GM23248 (cell line): ENCODE data around the gene ZNF770. TPM values are rescaled to one million over a fixed set of nuclear protein-coding genes. Genes with fewer than 3 reads are reported as not detected.
"Not testable (repeated sequence)": the region's sequence is repeated elsewhere in the genome, so short reads cannot be mapped to it uniquely, and the experiment has no call there.

Source experiments
- DNase-seq: peaks from one replicate; pipeline ENCODE4 v3.0.0-alpha.2; 2015
- H2AFZ ChIP-seq: fragments of 200-600 bp; sonication (generic); 2 replicates; pipeline ENCODE4 v1.6.1; 2016; ENCODE audit warnings: antibody characterized with exemption
- H3F3A ChIP-seq: fragments of 200-600 bp; sonication (generic); 2 replicates; pipeline ENCODE4 v1.6.1; 2016; ENCODE audit warnings: mild to moderate bottlenecking, antibody characterized with exemption, mixed run types; ENCODE audit not compliant: insufficient read depth
- H3K27ac ChIP-seq: fragments of 200-600 bp; sonication (generic); 2 replicates; pipeline ENCODE4 v1.5.1; 2016; ENCODE audit warnings: mild to moderate bottlenecking
- H3K27me3 ChIP-seq: fragments of 200-600 bp; sonication (generic); replicated peaks from 2 replicates; pipeline ENCODE4 v1.6.1; 2016; ENCODE audit warnings: mild to moderate bottlenecking; ENCODE audit not compliant: insufficient read depth
- H3K36me3 ChIP-seq: fragments of 200-600 bp; sonication (generic); 2 replicates; pipeline ENCODE4 v1.6.1; 2016; ENCODE audit warnings: low read depth, mild to moderate bottlenecking
- H3K4me1 ChIP-seq: fragments of 200-600 bp; sonication (generic); 2 replicates; pipeline ENCODE4 v1.6.1; 2016; ENCODE audit warnings: mild to moderate bottlenecking; ENCODE audit not compliant: insufficient read depth
- H3K4me2 ChIP-seq: fragments of 200-600 bp; sonication (generic); one replicate; pipeline ENCODE4 v1.6.1; 2016; ENCODE audit warnings: mild to moderate bottlenecking; ENCODE audit not compliant: unreplicated experiment
- H3K4me3 ChIP-seq: fragments of 200-600 bp; sonication (generic); 2 replicates; pipeline ENCODE4 v1.5.1; 2016; ENCODE audit warnings: mild to moderate bottlenecking
- H3K79me2 ChIP-seq: fragments of 200-600 bp; sonication (generic); 2 replicates; pipeline ENCODE4 v1.6.1; 2016; ENCODE audit warnings: mild to moderate bottlenecking; ENCODE audit not compliant: insufficient read depth
- H3K9ac ChIP-seq: fragments of 200-600 bp; sonication (generic); 2 replicates; pipeline ENCODE4 v1.6.1; 2016; ENCODE audit warnings: mild to moderate bottlenecking
- H3K9me2 ChIP-seq: fragments of 200-600 bp; sonication (generic); 2 replicates; pipeline ENCODE4 v1.6.1; 2016; ENCODE audit warnings: mixed run types, mild to moderate bottlenecking, moderate library complexity; ENCODE audit not compliant: insufficient read depth
- H3K9me3 ChIP-seq: fragments of 200-600 bp; sonication (generic); one replicate; pipeline ENCODE4 v1.6.1; 2017; ENCODE audit warnings: low read depth
- H4K20me1 ChIP-seq: fragments of 200-600 bp; sonication (generic); 2 replicates; pipeline ENCODE4 v1.6.0; 2016; ENCODE audit not compliant: insufficient read depth
- EZH2 ChIP-seq: fragments of 200-600 bp; sonication (generic); IDR thresholded peaks from 2 replicates; pipeline ENCODE4 v1.6.1; 2018; ENCODE audit warnings: antibody characterized with exemption, mild to moderate bottlenecking; ENCODE audit not compliant: insufficient read depth, poor library complexity, severe bottlenecking
- EZH2phosphoT487 ChIP-seq: fragments of 200-600 bp; sonication (generic); IDR thresholded peaks from 2 replicates; pipeline ENCODE4 v1.6.1; 2018; ENCODE audit warnings: antibody characterized with exemption, moderate library complexity, mild to moderate bottlenecking, low read depth; ENCODE audit not compliant: insufficient read depth
- WGBS, 2 experiments: methylation state at CpG; one replicate each; pipeline ENCODE4 v1.1.6; 2015 to 2017; ENCODE audit warnings: low lambda C conversion rate in 2 of 2, low coverage in 1 of 2; ENCODE audit errors: missing lambda C conversion rate in 2 of 2; 5-methylcytosine and 5-hydroxymethylcytosine counted together
- in situ Hi-C: fragments of 300-500 bp; cut with MboI; formaldehyde crosslinking; loops from 2 replicates; pipeline ENCODE4 v1.15.0; 2020
- polyA plus RNA-seq: library from polyadenylated mRNA; unstranded; fragments of >200 nt; fragmentation: Nextera tagmentation; extraction: Ambion mirVana; gene quantifications from 2 replicates; pipeline ENCODE4 v1.2.1, GENCODE V29; 2016
- total RNA-seq: library from RNA; depleted of rRNA; stranded (reverse); fragments of >200 nt; shearing (Covaris generic); gene quantifications from 2 replicates; pipeline ENCODE4 v1.2.3, GENCODE V29; 2014

The ZNF770 gene
- total and polyA plus RNA-seq, 2 experiments from 2014 or later: 32.1 to 93.6 TPM

DNA sequence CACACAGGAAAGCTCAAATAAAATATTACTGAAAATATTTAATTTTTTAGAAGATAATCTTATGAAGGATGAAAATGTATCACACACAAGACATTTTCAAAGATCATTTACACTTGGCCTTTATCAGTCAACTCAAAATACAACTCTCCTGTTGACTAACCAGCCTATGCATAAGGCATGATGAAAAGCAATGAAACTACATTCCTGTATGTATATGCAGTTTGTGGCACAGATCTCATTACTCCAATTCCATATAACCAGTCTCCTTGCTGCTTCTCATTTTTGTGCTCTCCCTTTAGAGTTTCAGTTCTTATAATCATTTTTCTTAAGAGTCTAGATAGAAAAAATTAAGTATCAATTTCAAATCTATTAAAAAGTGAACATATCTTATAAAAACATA lies 44.4 kb downstream of the ZNF770 start:
- H3K4me2 ChIP-seq: no peak overlapping the region
- peaks cover 34% of the 10 kb centered on the region for H3K36me3 ChIP-seq

DNA sequence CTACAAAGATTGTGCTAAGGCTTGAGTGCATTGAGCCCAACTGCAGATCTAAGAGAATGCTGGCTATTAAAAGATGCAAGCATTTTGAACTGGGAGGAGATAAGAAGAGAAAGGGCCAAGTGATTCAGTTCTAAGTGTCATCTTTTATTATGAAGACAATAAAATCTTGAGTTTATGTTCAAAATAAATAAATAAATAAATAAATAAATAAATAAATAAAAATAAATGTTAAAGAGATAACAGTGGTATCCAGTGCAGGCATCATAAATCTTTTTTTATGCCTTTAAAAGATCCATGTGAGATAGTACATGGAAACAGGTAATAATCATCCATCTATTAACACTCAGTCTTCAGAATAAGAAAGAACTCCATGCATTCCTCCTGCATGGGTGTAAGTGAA lies 44.8 kb downstream of the ZNF770 start:
- H3K27ac ChIP-seq, H3K4me1 ChIP-seq, in situ Hi-C loops, DNase-seq, H3K27me3 ChIP-seq, H3F3A ChIP-seq, H3K9ac ChIP-seq, H3K9me2 ChIP-seq, H3K9me3 ChIP-seq, H4K20me1 ChIP-seq, H3K4me2 ChIP-seq, H2AFZ ChIP-seq, H3K4me3 ChIP-seq, H3K79me2 ChIP-seq: not testable (repeated sequence)
- H3K36me3 ChIP-seq: peaks cover 38% of the 10 kb centered on the region

More for the DNA sequence above, 44.4 kb downstream of the ZNF770 start:
- H3K9me3 ChIP-seq: no peaks in the 10 kb centered on the region
- no peak for TF ChIP-seq EZH2
- no peak for TF ChIP-seq EZH2phosphoT487
- H3K4me1 ChIP-seq: 0 out of 2 replicates have a peak, but pooled peaks cover 5% of the 10 kb centered on the region
- no peaks in the 10 kb centered on the region for H4K20me1 ChIP-seq
- no peaks in the 10 kb centered on the region for H3K9me2 ChIP-seq
- H3F3A ChIP-seq: no peaks in the 10 kb centered on the region
- H3K4me3 ChIP-seq: no peak overlapping the region
- no peak for DNase-seq
- no peak overlapping the region for H3K27ac ChIP-seq
- H3K79me2 ChIP-seq: no peaks in the 10 kb centered on the region
- no peak overlapping the region for H2AFZ ChIP-seq
- H3K27me3 ChIP-seq: no peaks in the 10 kb centered on the region
- in situ Hi-C loops: no loop called here
- no peak overlapping the region for H3K9ac ChIP-seq

DNA sequence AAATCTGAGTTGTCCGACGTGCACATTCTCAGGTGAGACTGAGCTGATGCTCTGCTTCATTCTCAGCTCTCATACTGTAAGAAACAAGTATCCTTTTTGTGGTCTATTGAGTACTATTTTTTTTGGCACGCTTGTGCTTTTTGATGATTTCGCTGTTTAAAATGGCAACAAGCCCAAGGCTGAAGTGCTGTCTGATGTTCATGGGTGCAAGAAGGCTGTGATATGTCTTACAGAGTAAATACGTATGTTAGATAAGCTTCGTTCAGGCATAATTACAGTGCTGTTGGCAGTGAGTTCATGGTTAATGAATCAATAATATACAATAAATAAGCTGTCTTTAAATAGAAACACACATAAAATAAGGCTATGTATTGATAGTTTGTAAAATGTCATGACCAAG lies 45.7 kb downstream of the ZNF770 start:
- peaks cover 35% of the 10 kb centered on the region for H3K36me3 ChIP-seq
- H4K20me1 ChIP-seq: no peaks in the 10 kb centered on the region
- no peaks in the 10 kb centered on the region for H3K9me2 ChIP-seq
- no peaks in the 10 kb centered on the region for H3F3A ChIP-seq
- no peak overlapping the region for H3K4me2 ChIP-seq
- H3K4me1 ChIP-seq: 0 out of 2 replicates have a peak, but pooled peaks cover 5% of the 10 kb centered on the region
- no peaks in the 10 kb centered on the region for H3K9me3 ChIP-seq
- TF ChIP-seq EZH2: no peak
- H3K9ac ChIP-seq: no peak overlapping the region
- WGBS, 2 experiments: 94 to 97% methylated on average over 6 of the region's 6 CpGs
- no peaks in the 10 kb centered on the region for H3K27me3 ChIP-seq
- H3K4me3 ChIP-seq: no peak overlapping the region
- no peaks in the 10 kb centered on the region for H3K79me2 ChIP-seq
- no peak for DNase-seq
- in situ Hi-C loops: no loop called here
- H3K27ac ChIP-seq: no peak overlapping the region
- H2AFZ ChIP-seq: no peak overlapping the region

DNA sequence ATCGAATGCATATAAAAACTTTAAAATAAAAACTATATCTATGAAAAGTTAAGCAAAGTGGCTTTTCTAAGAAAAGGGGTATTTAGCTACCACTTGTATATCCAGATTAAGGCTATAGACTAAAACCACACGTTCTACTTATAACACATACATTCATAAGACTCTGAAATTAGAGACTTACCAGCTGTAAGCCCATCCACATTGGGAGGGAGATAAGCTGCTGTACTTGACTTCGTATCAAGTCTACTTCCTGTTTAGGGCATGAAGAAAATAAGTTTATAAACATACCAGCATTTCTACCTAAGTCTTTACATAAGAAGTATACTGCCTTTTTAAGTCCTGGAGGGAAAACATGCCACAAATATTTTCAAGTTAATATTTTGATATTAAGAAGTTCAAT lies 46.3 kb downstream of the ZNF770 start:
- Histone ChIP-seq H3K9me3 (no peaks in the 10 kb centered on the region), H3K9ac (no peak overlapping the region), H3K79me2 (no peaks in the 10 kb centered on the region), H3K4me1 (0 out of 2 replicates have a peak, but pooled peaks cover 5% of the 10 kb centered on the region), H3K27me3 (no peaks in the 10 kb centered on the region), H2AFZ (no peak overlapping the region), H3K4me3 (no peak overlapping the region), H3F3A (no peaks in the 10 kb centered on the region), H3K9me2 (no peaks in the 10 kb centered on the region), H3K27ac (no peak overlapping the region), H3K4me2 (no peak overlapping the region), H3K36me3 (peaks cover 35% of the 10 kb centered on the region), H4K20me1 (no peaks in the 10 kb centered on the region)
- no peak for DNase-seq
- no peak for TF ChIP-seq EZH2phosphoT487
- TF ChIP-seq EZH2: no peak
- 51 to 59% methylated on average over 3 of the region's 3 CpGs for WGBS, 2 experiments
- in situ Hi-C loops: no loop called here

DNA sequence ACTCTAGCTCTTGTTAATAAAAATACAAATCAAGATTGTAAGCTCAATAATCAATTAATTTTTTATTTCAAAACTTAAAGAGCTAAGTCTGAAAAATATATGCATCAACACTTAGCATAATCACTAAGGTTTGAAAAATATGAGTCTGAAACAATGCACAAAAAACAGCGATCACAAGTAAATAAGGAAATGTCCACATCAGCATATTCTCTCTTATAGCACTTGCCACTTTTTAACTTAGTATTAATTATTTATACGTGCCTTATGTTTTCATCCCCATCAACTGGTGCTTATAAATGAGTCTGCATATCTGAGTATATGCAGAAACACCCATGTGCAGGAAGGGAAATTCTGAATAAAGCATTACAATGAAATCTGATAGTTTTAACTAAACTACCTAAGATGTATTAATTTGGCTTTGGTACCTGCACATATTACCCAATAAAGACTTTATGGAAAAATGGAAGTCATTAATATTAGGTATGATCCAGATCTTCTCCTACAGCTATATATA lies 46.8 kb downstream of the ZNF770 start:
- Histone ChIP-seq H3K4me2 (no peak overlapping the region), H3K9me3 (no peaks in the 10 kb centered on the region), H3K4me1 (0 out of 2 replicates have a peak, but pooled peaks cover 5% of the 10 kb centered on the region), H3K9ac (no peak overlapping the region), H3K27me3 (no peaks in the 10 kb centered on the region), H3K4me3 (no peak overlapping the region), H3K9me2 (no peaks in the 10 kb centered on the region), H3F3A (no peaks in the 10 kb centered on the region), H3K79me2 (no peaks in the 10 kb centered on the region), H4K20me1 (no peaks in the 10 kb centered on the region), H3K36me3 (peaks cover 35% of the 10 kb centered on the region), H2AFZ (no peak overlapping the region), H3K27ac (no peak overlapping the region)
- WGBS, 2 experiments: 98% methylated on average over 2 of the region's 2 CpGs
- in situ Hi-C loops: no loop called here
- no peak for TF ChIP-seq EZH2
- DNase-seq: no peak
